UCSD-AML1 (cell line): ENCODE measurements around the gene SCN7A.
A peak's percentile ranks its signal among the peaks of the same experiment; 100 is the strongest.
"Not testable (repeated sequence)": the region's sequence is repeated elsewhere in the genome, so short reads cannot be mapped to it uniquely, and the experiment has no call there.

Experiments
- DNase-seq: peaks from one replicate; lab custom pipeline; 2025; ENCODE audit not compliant: unreplicated experiment; lab: John Stamatoyannopoulos, UW

The SCN7A gene

GRCh38 chr2:166454006-166454595, 39.9 kb downstream of the SCN7A start:
- no peak for DNase-seq

GRCh38 chr2:166451468-166451867, 42.6 kb downstream of the SCN7A start:
- DNase-seq, result no peak

- no peak for DNase-seq
Measured at GRCh38 chr2:166449439-166449838, 44.6 kb downstream of the SCN7A start.

GRCh38 chr2:166448106-166448505, 45.9 kb downstream of the SCN7A start:
- no peak for DNase-seq

GRCh38 chr2:166444306-166444705, 49.7 kb downstream of the SCN7A start:
- no peak for DNase-seq

GRCh38 chr2:166440313-166440712, 53.7 kb downstream of the SCN7A start:
- DNase-seq, result no peak

GRCh38 chr2:166439078-166439477, 55.0 kb downstream of the SCN7A start:
- no peak for DNase-seq

- DNase-seq, result no peak
Measured at GRCh38 chr2:166436976-166437375, 57.1 kb downstream of the SCN7A start.

- no peak for DNase-seq
Measured at GRCh38 chr2:166436189-166436588, 57.9 kb downstream of the SCN7A start.

- no peak for DNase-seq
Measured at GRCh38 chr2:166434491-166434890, 59.6 kb downstream of the SCN7A start.

GRCh38 chr2:166433457-166433856, 60.6 kb downstream of the SCN7A start:
- DNase-seq, result no peak

- no peak for DNase-seq
Measured at GRCh38 chr2:166432331-166432730, 61.7 kb downstream of the SCN7A start.

GRCh38 chr2:166424841-166425240, 69.2 kb downstream of the SCN7A start:
- DNase-seq, result no peak

GRCh38 chr2:166419616-166419934, 74.5 kb downstream of the SCN7A start:
- DNase-seq, result no peak

- DNase-seq, result peak; percentile 3
Measured at GRCh38 chr2:166418853-166419615, 75.0 kb downstream of the SCN7A start.

GRCh38 chr2:166417669-166418068, 76.4 kb downstream of the SCN7A start:
- no peak for DNase-seq

GRCh38 chr2:166413255-166413654, 80.8 kb downstream of the SCN7A start:
- DNase-seq, result no peak

GRCh38 chr2:166411473-166412230, 82.4 kb downstream of the SCN7A start:
- DNase-seq, result no peak

- DNase-seq, result no peak
Measured at GRCh38 chr2:166410828-166411472, 83.1 kb downstream of the SCN7A start.

GRCh38 chr2:166407746-166408145, 86.3 kb downstream of the SCN7A start:
- DNase-seq, result not testable (repeated sequence)

- DNase-seq, result no peak
Measured at GRCh38 chr2:166406374-166406773, 87.7 kb downstream of the SCN7A start.

- DNase-seq, result no peak
Measured at GRCh38 chr2:166405569-166405926, 88.5 kb downstream of the SCN7A start.
